Spinal cord (tissue), 10 donors: ENCODE measurements around the gene NTN3. TPM values are rescaled to one million over a fixed set of nuclear protein-coding genes. Genes with fewer than 3 reads are reported as not detected.
A peak's percentile ranks its signal among the peaks of the same experiment; 100 is the strongest.

Experiments
- DNase-seq, 6 donors: peaks; one replicate each; pipeline versions ENCODE4 v3.0.0 to v3.0.0-alpha.2; 2013 to 2015; ENCODE audit warnings: low spot score in 6 of 6, low read depth in 4 of 6
- H3K27ac ChIP-seq: one replicate; pipeline ENCODE4 v1.5.1; 2013; ENCODE audit warnings: low read depth, low read length, control low read depth
- H3K27me3 ChIP-seq: one replicate; pipeline ENCODE4 v1.6.1; 2013; ENCODE audit warnings: low read length; ENCODE audit not compliant: control insufficient read depth, insufficient read depth
- H3K36me3 ChIP-seq: one replicate; pipeline ENCODE4 v1.6.1; 2013; ENCODE audit warnings: low read length; ENCODE audit not compliant: control insufficient read depth, insufficient read depth
- H3K4me1 ChIP-seq: one replicate; pipeline ENCODE4 v1.6.1; 2013; ENCODE audit warnings: low read length; ENCODE audit not compliant: control insufficient read depth, insufficient read depth
- H3K4me3 ChIP-seq: one replicate; pipeline ENCODE4 v1.5.1; 2013; ENCODE audit warnings: low read depth, low read length, control low read depth
- H3K9me3 ChIP-seq: one replicate; pipeline ENCODE4 v1.6.1; 2013; ENCODE audit warnings: low read length; ENCODE audit not compliant: control insufficient read depth, insufficient read depth
- WGBS: methylation state at CpG from one replicate; pipeline ENCODE4 v1.1.5; 2013; ENCODE audit warnings: missing lambda C conversion rate; ENCODE audit not compliant: insufficient coverage; 5-methylcytosine and 5-hydroxymethylcytosine counted together
- polyA plus RNA-seq, 2 donors: library from polyadenylated mRNA; unstranded; fragments of 120-200 nt; gene quantifications; one replicate each; pipeline ENCODE4 v1.2.1, GENCODE V29; 2013; ENCODE audit not compliant: insufficient read length in 2 of 2
- total RNA-seq, 2 donors: library from RNA; depleted of rRNA in 1 of 2; stranded (reverse); fragments of 120-200 nt in 1 of 2; fragments of >200 nt in 1 of 2; gene quantifications; one replicate each; pipeline versions ENCODE4 v1.2.3 to v1.2.4, GENCODE V29; 2013 to 2014
- donor health status: healthy.

The NTN3 gene
- total and polyA plus RNA-seq, 4 donors = 1.6 to 3.9 (median 3.0) TPM

DNA sequence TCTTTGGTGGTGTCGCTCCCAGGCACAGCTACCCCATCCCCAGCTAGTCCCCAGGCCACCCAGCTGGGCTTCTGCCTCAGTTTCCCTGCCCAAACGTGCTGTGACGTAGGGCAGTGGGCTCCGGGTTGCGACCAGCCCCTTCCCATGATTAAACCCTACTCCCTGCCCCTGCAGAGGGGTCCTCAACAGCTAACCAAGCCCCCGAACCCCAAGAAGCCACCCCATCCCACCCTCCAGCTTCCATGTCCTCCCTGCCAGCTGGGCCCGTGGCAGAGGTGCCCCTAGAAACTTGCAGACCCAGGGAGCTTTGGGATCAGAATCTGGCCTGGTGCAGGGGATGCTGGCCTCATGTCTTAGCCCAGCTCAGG, 879 bp upstream of the NTN3 start:
- Histone ChIP-seq H3K27me3 (no peaks in the 10 kb centered on the region), H3K9me3 (no peaks in the 10 kb centered on the region), H3K27ac (peak overlapping the region; percentile 33), H3K4me3 (no peak overlapping the region), H3K36me3 (peaks cover 15% of the 10 kb centered on the region), H3K4me1 (peaks cover 66% of the 10 kb centered on the region)
- 96% methylated on average over 7 of the region's 7 CpGs for WGBS
- DNase-seq = no peak

- Histone ChIP-seq H3K4me3 (no peak overlapping the region), H3K4me1 (peaks cover 67% of the 10 kb centered on the region), H3K27me3 (no peaks in the 10 kb centered on the region), H3K27ac (peak overlapping the region; percentile 33), H3K9me3 (no peaks in the 10 kb centered on the region), H3K36me3 (peaks cover 15% of the 10 kb centered on the region)
- 19% methylated on average over 9 of the region's 9 CpGs for whole genome bisulfite sequencing
- DNase-seq = peak in 2 of 6 donors; percentile 24 to 38
Observed at GRCh38 chr16:2470603-2471015, 488 bp upstream of the NTN3 start.

DNA sequence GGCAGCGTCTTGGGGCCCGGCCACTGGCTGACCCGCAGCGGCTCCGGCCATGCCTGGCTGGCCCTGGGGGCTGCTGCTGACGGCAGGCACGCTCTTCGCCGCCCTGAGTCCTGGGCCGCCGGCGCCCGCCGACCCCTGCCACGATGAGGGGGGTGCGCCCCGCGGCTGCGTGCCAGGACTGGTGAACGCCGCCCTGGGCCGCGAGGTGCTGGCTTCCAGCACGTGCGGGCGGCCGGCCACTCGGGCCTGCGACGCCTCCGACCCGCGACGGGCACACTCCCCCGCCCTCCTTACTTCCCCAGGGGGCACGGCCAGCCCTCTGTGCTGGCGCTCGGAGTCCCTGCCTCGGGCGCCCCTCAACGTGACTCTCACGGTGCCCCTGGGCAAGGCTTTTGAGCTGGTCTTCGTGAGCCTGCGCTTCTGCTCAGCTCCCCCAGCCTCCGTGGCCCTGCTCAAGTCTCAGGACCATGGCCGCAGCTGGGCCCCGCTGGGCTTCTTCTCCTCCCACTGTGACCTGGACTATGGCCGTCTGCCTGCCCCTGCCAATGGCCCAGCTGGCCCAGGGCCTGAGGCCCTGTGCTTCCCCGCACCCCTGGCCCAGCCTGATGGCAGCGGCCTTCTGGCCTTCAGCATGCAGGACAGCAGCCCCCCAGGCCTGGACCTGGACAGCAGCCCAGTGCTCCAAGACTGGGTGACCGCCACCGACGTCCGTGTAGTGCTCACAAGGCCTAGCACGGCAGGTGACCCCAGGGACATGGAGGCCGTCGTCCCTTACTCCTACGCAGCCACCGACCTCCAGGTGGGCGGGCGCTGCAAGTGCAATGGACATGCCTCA, 773 bp downstream of the NTN3 start:
- DNase-seq = peak in 1 of 6 donors; percentile 6
- H3K36me3 ChIP-seq = peaks cover 15% of the 10 kb centered on the region
- H3K9me3 ChIP-seq = no peaks in the 10 kb centered on the region
- no peaks in the 10 kb centered on the region for H3K27me3 ChIP-seq
- WGBS = 27% methylated on average over 61 of the region's 61 CpGs
- no peak overlapping the region for H3K4me3 ChIP-seq
- H3K4me1 ChIP-seq = peaks cover 78% of the 10 kb centered on the region
- H3K27ac ChIP-seq = no peak overlapping the region

DNA sequence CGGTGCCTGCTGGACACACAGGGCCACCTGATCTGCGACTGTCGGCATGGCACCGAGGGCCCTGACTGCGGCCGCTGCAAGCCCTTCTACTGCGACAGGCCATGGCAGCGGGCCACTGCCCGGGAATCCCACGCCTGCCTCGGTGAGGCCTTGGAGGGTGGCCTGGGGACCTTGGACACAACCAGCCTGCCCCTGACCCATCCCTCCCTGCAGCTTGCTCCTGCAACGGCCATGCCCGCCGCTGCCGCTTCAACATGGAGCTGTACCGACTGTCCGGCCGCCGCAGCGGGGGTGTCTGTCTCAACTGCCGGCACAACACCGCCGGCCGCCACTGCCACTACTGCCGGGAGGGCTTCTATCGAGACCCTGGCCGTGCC, 1.4 kb downstream of the NTN3 start:
- WGBS = 92% methylated on average over 24 of the region's 27 CpGs
- peaks cover 73% of the 10 kb centered on the region for H3K4me1 ChIP-seq
- peaks cover 13% of the 10 kb centered on the region for H3K36me3 ChIP-seq
- H3K27ac ChIP-seq = no peak overlapping the region
- H3K9me3 ChIP-seq = no peaks in the 10 kb centered on the region
- H3K27me3 ChIP-seq = no peaks in the 10 kb centered on the region
- no peak for DNase-seq
- H3K4me3 ChIP-seq = no peak overlapping the region

DNA sequence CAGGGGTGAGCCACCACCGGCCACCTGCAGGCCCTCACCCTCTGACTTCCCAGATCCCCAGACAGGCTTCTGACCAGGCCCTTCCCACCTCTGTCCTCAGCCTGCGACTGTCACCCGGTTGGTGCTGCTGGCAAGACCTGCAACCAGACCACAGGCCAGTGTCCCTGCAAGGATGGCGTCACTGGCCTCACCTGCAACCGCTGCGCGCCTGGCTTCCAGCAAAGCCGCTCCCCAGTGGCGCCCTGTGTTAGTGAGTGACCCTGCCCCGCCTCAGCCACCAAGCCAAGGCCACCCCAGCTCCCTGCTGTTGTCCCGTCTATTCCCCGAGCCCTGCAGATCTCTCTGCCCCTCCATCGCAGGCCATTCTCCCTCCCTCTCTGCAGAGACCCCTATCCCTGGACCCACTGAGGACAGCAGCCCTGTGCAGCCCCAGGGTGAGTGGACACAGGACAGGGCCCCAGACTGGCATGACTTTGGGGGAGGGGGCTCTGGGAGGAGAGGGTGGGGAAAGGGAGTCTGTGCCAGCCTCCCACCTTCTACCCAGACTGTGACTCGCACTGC, 1.9 kb downstream of the NTN3 start:
- Histone ChIP-seq H3K36me3 (peaks cover 13% of the 10 kb centered on the region), H3K4me1 (peaks cover 77% of the 10 kb centered on the region), H3K9me3 (no peaks in the 10 kb centered on the region), H3K27ac (no peak overlapping the region), H3K4me3 (no peak overlapping the region), H3K27me3 (no peaks in the 10 kb centered on the region)
- WGBS = 86% methylated on average over 13 of the region's 14 CpGs
- DNase-seq = no peak

GRCh38 chr16:2473446-2473926, 2.4 kb downstream of the NTN3 start:
- H3K4me3 ChIP-seq = no peak overlapping the region
- peaks cover 13% of the 10 kb centered on the region for H3K36me3 ChIP-seq
- no peaks in the 10 kb centered on the region for H3K27me3 ChIP-seq
- peaks cover 77% of the 10 kb centered on the region for H3K4me1 ChIP-seq
- 5% methylated on average over 46 of the region's 49 CpGs for WGBS
- no peak overlapping the region for H3K27ac ChIP-seq
- no peaks in the 10 kb centered on the region for H3K9me3 ChIP-seq
- DNase-seq = peak in 2 of 6 donors; percentile 27 to 68

DNA sequence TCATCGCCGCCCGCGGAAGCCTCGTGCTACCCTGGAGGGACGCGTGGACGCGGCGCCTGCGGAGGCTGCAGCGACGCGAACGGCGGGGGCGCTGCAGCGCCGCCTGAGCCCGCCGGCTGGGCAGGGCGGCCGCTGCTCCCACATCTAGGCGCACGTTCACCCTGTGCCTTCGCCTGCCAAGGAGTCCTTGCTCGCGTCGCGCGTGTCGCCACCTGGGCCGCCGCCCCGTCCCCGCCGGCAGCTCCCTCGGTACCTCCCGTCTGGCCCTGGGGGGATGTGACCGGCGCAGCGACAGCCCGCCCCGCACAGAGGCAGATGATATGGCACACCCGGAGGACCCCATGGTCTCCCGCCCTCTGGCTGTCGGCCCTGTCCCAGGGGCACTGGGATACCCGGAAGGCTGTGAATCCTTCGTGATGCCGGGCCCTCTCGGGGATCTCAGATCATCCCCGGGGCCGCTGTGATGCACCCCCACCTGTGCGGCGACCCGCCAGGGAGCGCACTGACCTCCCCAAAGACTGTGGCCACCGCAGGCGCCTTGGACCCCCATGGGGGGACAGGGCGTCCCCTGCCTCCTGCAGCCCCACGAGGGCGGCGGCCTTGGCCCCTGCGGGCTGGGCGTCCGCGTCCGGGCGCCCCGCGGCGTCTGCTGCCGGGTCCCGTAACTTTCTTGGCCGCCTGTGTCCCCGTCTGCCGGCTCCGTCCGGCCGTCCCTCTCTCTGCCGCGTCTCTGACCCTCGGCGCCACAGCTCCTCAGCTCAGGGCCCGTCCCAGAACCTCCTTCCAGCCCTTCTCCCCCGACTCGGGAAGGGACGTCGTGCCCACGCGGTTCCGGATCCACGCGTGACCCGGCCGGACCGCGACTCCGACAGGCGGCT, 3.1 kb downstream of the NTN3 start:
- under 1% methylated on average over 100 of the region's 100 CpGs for WGBS
- Histone ChIP-seq H3K27ac (peak overlapping the region; percentile 57), H3K4me3 (peak overlapping the region; percentile 55), H3K36me3 (peaks cover 18% of the 10 kb centered on the region), H3K9me3 (no peaks in the 10 kb centered on the region), H3K27me3 (no peaks in the 10 kb centered on the region), H3K4me1 (peaks cover 69% of the 10 kb centered on the region)
- DNase-seq = peak in 2 of 6 donors; percentile 71 to 73

- Histone ChIP-seq H3K4me3 (peak within 1 kb of the TSS; percentile 55), H3K27ac (peak within 1 kb of the TSS; percentile 57), H3K36me3 (peaks cover 23% of the 10 kb centered on the region), H3K9me3 (no peaks in the 10 kb centered on the region), H3K4me1 (peaks cover 62% of the 10 kb centered on the region), H3K27me3 (no peaks in the 10 kb centered on the region)
- WGBS = under 1% methylated on average over 77 of the region's 77 CpGs
- DNase-seq = peak in 5 of 6 donors; percentile 75 to 96 (median 84)
Observed at GRCh38 chr16:2474877-2475412, 3.8 kb downstream of the NTN3 start, which contains the start of gene TBC1D24. Gene TBC1D24, plus strand, starts transcription at chr16:2475127. Its CDS starts 21,022 bp downstream, at chr16:2496149.
